ENCODE data around the gene PADI3.
"Not testable (repeated sequence)": the region's sequence is repeated elsewhere in the genome, so short reads cannot be mapped to it uniquely, and the experiment has no call there.

Gene PADI3

DNA sequence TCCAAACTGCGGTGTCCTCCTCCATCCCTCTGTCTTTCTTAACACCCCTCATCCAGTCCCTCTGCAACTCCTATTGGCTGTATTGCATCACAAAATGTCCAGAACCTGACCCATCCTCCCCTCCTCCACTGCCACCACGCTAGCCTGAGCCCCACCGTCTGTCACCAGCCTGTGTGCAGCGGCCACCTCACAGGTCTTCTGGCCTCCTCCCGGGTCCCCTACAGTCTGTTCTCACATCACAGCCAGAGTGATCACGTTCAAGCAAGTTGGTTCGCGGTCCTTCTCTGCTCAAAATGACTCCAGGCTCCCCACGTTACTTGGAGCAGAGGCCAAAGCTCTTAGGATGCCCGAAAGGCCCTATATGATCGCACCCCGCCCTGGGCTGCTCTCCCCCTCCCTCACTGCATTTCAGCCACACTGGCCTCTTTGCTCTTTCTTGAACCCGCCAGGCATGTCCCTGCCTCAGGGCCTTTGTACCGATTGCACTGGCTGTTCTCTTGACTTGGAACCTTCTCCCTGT, 56.7 kb downstream of the PADI3 start:
- DNase-seq: no peak

GRCh38 chr1:17306407-17306806, 57.5 kb downstream of the PADI3 start:
- no peak for DNase-seq

DNA sequence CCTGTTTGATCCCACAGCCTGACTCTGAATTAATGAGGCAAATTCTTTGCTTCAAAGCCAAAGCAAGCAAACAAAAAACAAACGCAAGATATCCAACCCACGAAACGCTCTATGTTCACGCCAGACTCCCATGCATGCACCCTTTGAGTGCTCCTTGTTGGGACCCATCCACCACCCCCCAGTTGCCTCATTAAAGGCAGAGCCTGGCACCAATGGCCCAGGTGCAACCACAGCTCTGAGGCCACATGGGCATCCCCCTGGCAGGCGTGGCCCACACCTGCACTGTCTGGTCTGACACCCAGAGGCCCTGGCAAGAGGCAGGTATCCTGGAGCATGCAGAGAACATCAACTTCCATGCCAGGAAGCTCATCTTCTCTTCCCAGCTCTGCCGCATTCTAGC, 58.0 kb downstream of the PADI3 start:
- DNase-seq: no peak

- no peak for DNase-seq
Measured at GRCh38 chr1:17307329-17307728, 58.4 kb downstream of the PADI3 start.

GRCh38 chr1:17307946-17308345, 59.0 kb downstream of the PADI3 start, which contains the start of gene PADI4:
Gene PADI4 (plus strand): TSS chr1:17308197. CDS start chr1:17308223, 26 bp downstream.
- no peak for DNase-seq

DNA sequence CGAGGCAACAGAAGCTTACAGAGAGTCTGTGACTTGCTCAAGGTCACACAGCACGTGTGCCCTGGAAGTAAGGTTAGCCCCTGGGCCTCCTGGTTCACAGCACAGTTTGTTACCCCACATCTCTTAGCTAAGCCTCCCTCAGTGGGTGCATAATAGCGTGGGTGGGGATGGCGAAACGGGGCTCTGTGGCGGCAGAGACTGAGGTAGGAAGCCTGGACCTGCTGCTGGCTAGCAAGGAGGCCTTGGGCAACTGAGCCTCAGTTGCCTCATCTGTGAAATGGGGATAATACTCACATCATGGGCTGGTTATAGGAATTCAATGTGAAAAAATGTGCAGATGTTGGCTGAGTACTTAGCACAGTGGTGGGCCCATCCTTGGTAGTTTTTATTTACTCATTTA, 59.7 kb downstream of the PADI3 start:
- DNase-seq: no peak

- no peak for DNase-seq
Measured at GRCh38 chr1:17309426-17310067, 60.6 kb downstream of the PADI3 start.

DNA sequence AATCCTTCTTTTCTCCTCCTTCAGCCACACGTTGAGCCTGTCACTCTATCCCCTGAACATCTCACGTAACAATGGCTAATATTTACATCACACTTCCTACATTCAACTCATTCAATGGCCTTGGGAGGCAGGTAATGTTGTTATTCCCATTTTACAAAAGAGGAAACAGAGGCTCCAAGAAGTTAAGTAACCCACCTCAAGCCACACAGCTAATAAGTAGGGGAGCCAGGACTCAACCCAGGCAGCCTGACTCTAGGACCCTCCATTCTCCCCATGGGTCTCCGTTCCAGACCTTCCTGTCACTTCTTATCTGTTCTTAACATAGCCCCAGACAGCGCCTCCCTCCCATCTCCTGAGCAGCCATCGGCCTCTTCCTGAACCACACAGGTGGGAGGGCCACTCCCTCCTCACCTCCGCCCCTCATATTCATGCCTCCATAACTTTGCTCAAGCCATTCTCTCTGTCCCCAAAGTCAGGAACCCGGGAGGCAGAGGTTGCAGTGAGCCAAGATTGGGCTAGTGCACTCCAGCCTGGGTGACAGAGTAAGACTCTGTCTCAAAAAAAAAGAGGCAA, 61.3 kb downstream of the PADI3 start:
- DNase-seq: no peak

- no peak for DNase-seq
Measured at GRCh38 chr1:17313530-17314309, 64.8 kb downstream of the PADI3 start.

DNA sequence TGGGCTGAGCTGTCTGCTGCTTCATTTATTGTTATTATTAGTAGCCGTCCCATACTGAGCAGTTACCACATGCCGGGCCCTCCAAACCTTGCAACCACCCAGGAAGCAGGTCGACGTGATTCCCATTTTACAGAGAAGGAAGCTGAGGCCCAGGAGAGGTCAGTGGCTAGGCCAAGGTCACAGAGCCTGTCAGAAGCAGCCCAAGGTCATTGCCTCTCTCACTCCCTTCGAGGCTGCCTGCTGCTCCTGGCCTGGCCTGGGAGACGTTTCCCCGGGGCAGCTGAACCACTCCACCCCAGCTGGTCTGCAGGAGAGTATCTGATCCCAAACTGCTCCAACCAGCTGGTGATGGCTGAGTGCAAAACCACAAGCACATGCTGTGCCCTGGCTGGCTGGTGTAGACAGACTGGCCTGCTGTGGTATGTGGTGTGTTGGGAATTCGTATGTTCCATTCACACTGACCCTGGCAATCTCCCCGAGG, 65.6 kb downstream of the PADI3 start:
- DNase-seq: no peak

DNA sequence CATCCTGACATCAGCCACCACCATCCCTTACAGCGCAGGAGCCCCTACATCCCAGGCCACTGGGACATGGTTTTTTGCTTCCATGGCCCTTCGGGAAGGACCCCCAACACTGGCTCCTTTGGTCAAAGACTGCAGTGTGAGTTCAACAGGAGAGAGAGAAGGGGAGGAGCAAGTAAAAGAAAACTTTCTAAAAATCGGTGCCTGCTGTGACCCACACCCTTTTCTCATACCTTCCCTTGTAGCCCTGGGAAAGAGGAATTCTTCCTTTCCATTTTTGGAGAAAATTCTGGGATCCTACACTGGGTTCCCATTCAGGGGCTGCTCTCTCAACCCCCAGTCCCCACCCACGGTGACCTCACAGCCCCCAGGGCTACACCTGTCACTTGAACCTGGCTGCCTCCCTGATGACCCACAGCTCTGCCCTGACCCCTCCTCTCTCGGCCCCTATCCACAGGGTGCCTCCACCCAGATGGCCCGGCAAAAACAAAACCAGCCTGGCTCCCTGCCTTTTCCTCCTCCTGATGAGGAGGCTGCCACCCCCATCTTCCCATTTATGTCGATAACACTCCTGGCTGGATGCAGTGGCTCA, 66.7 kb downstream of the PADI3 start:
- no peak for DNase-seq

DNA sequence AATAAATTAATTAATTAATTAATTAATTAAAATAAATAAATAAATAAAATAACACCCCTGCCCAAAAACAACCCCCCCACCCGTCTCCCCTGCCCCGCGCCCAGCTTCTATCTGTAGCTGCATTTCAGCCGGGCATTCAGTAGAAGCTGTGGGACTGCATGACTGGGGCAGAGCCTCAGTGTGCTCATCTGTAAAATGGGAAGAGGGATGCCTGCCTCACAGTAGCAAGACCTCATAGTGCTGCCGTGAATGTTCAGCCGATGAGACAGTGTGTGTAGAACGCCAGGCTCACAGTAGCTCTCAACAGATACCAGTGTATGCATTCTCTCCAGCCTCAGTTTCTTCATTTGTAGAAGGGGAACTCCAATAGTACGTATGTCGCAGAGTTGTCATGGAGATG, 67.8 kb downstream of the PADI3 start:
- DNase-seq: no peak

DNA sequence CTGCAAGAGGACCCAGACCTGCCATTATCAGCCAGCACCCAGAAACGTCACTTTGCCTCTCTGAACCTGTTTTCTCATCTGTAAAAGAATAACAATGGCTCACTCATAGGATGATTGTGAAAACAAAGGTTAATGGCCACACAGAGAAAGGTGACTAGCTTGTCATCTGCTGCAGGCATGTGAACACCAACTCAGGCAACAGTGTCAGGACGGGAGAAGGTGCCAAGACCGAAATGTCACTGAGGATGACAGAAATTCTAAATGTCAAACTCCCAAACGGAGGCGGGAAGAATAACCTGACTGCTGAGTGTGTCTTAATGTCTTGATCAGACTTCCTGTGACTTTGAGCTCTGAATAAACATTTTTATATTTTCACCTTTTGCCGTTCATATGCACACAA, 69.4 kb downstream of the PADI3 start:
- DNase-seq: no peak

DNA sequence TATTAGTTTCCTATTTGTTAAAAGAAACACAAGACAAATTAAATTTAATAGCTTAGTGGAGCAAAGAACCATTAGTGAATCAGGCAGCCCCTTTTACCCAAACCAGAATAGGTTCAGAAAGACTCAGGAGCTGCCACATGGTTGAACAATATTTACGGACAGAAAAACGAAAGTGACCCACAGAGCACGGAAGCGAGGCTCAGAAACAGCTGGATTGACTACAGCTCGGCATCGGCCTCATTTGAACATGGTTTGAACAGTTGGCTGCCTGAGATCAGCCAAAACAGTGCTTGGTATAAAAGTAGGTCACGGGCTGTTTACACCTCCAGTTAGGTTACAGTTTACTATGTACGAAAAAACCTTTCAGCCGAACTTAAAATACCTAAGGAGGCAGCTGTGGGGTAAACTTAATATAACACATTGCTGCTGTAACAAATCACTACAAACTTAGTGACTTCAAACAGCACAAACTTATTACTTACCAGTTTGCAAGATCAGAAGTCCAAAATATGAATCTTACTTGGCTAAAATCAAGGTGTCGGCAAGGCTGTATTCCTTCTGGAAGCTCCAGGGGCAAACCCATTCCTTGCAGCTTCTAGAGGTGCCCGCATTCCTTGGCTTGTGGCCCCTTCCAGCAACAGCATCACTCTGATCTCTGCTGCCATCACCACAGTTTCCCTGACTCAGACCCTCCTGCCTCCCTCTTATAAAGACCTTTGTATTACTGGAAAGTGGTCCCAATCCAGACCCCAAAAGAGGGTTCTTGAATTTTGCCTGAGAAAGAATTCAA, 70.9 kb downstream of the PADI3 start:
- DNase-seq: no peak

DNA sequence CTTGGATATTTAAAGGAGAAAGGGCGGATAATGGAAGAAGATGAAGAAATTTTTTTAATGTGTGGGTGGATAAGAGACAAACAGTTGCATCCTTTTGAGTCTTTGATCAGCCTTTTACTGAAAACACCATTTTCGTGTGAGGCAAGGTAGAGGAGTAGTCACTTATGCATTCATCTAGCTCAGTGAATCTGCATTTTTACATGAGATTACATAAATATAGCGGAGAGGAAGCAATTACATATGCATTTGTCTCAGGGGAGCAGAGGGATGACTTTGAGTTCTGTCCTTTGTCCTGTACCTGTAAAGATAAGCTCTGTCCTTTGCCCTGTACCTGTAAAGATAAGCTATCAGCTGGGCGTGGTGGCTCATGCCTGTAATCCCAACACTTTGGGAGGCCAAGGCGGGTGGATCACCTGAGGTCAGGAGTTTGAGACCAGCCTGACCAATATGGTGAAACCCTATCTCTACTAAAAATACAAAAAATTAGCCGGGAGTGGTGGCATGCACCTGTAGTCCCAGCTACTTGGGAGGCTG, 73.0 kb downstream of the PADI3 start:
- not testable (repeated sequence) for DNase-seq

- no peak for DNase-seq
Measured at GRCh38 chr1:17328855-17329254, 80.0 kb downstream of the PADI3 start.

GRCh38 chr1:17329610-17330009, 80.7 kb downstream of the PADI3 start:
- no peak for DNase-seq

DNA sequence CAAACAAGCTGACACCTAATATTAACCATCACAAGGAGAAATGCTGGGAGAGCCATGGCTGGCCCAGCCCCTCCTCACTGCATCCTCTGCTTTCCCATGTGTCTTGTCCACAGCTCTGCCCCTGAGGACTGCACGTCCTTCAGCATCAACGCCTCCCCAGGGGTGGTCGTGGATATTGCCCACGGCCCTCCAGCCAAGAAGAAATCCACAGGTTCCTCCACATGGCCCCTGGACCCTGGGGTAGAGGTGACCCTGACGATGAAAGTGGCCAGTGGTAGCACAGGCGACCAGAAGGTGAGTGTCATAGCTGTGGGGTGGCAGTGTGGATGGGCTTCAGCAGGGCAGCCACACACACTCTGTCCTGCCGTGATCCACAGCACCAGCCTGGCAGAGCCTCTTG, 82.0 kb downstream of the PADI3 start:
- DNase-seq: no peak

DNA sequence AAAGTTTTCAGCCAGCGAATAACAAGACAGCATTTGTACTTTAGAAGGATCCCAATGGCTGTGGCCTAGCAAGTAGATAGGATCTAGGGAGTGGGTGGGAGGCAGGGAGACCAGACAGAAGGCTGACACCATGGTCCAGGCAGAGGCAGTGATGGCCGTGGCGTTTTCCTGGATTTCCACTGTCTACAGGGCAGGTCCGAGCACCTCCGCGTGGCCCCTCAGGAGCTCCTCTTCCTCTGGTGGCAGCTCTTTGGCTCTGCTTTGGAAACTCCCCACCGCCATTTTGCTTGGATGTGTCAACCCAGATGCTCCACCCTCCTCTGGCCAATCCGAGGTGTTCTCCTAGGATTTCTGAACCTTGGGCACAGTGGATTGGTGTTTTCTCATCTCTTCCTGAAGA, 84.2 kb downstream of the PADI3 start:
- no peak for DNase-seq

Data from NCI-H446 (cell line).